ENCODE measurements around the gene NPW. TPM values are rescaled to one million over a fixed set of nuclear protein-coding genes. Genes with fewer than 3 reads are reported as not detected.

Gene NPW
- total and polyA plus RNA-seq, 2 donors (not counting 3 experiments of a cell fraction or from before 2014, with no cell fraction given) = 0.84 to 3.3 TPM

DNA sequence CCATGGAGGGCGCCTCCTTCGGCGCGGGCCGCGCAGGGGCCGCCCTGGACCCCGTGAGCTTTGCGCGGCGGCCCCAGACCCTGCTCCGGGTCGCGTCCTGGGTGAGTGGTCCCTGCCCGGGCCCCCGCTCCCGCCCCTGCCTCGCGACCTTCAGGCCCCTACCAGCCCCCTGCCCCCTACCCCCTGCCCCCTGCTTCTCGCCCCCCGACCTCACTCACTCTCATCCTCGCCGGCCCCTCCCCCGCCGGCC, 29.6 kb upstream of the NPW start:
- H3K9me3 ChIP-seq (replicated peaks; ENCODE audit: control insufficient read depth, insufficient read depth, low read length) = no peaks in the 10 kb centered on the region
- ChIA-PET CTCF (no interaction called here), POLR2A (no interaction called here)
- H3K27ac ChIP-seq (ENCODE audit: insufficient read depth, low read depth, low read length) = no peak overlapping the region
- H3K79me2 ChIP-seq (ENCODE audit: control insufficient read depth, insufficient read depth, low read length) = peaks cover 3% of the 10 kb centered on the region
- H3K9ac ChIP-seq (replicated peaks; ENCODE audit: extremely low read depth, insufficient read depth, low read length) = no peak overlapping the region
- DNase-seq (ENCODE audit: low read depth, low spot score) (no peak), FAIRE-seq (no peak)
- BruUV-seq (replicated peaks) = no TSS peak
- peaks cover 0 to 7% of the 10 kb centered on the region in 2 experiments for H3K36me3 ChIP-seq (ENCODE audit: control insufficient read depth in 2 of 2, extremely low read depth in 1 of 2, insufficient read depth in 2 of 2, low read length in 2 of 2)
- no peak overlapping the region for H3K4me2 ChIP-seq (ENCODE audit: insufficient read depth, low read length)
- intact Hi-C loops (cut with micrococcal nuclease) = no loop called here
- H4K20me1 ChIP-seq (replicated peaks; ENCODE audit: control insufficient read depth, extremely low read depth, insufficient read depth, low read length) = no peaks in the 10 kb centered on the region
- peaks cover 11% of the 10 kb centered on the region for H3K4me1 ChIP-seq (ENCODE audit: control insufficient read depth, extremely low read depth, insufficient read depth, low read length)
- dilution Hi-C loops (cut with MboI; ENCODE audit: extremely low pct_ligation_motif_present, low sequenced_read_pairs) = no loop called here
- no peaks in the 10 kb centered on the region for H3K9me1 ChIP-seq (replicated peaks; ENCODE audit: control insufficient read depth, extremely low read depth, insufficient read depth, low read length)
- TF ChIP-seq GATA2 (IDR thresholded peaks at IDR 0.05; ENCODE audit: insufficient read depth, insufficient read length, low read depth, low read length) = no peak
- TF ChIP-seq, protein P1, sequence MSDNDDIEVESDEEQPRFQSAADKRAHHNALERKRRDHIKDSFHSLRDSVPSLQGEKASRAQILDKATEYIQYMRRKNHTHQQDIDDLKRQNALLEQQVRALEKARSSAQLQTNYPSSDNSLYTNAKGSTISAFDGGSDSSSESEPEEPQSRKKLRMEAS (IDR thresholded peaks at IDR 0.05; ENCODE audit: insufficient read depth, insufficient read length) = no peak
- TF ChIP-seq POLR2AphosphoS5 (IDR thresholded peaks at IDR 0.05; ENCODE audit: insufficient read depth, low read depth, low read length) = no peak
- TF ChIP-seq FOS (IDR thresholded peaks at IDR 0.05; ENCODE audit: borderline replicate concordance, insufficient read depth, low read length) = no peak
- no peak for TF ChIP-seq POLR2A (IDR thresholded peaks at IDR 0.05; ENCODE audit: low read depth, low read length)
- no peak overlapping the region for H3K4me3 ChIP-seq (replicated peaks in 1 of 3; ENCODE audit: insufficient read depth in 1 of 3, low read depth in 1 of 3, low read length in 3 of 3)
- no peak overlapping the region for H2AFZ ChIP-seq (ENCODE audit: low read depth, low read length)
- H3K27me3 ChIP-seq (ENCODE audit: control insufficient read depth in 2 of 2, insufficient read depth in 2 of 2, low read length in 2 of 2) = peaks cover 23 to 24% of the 10 kb centered on the region in 2 experiments

DNA sequence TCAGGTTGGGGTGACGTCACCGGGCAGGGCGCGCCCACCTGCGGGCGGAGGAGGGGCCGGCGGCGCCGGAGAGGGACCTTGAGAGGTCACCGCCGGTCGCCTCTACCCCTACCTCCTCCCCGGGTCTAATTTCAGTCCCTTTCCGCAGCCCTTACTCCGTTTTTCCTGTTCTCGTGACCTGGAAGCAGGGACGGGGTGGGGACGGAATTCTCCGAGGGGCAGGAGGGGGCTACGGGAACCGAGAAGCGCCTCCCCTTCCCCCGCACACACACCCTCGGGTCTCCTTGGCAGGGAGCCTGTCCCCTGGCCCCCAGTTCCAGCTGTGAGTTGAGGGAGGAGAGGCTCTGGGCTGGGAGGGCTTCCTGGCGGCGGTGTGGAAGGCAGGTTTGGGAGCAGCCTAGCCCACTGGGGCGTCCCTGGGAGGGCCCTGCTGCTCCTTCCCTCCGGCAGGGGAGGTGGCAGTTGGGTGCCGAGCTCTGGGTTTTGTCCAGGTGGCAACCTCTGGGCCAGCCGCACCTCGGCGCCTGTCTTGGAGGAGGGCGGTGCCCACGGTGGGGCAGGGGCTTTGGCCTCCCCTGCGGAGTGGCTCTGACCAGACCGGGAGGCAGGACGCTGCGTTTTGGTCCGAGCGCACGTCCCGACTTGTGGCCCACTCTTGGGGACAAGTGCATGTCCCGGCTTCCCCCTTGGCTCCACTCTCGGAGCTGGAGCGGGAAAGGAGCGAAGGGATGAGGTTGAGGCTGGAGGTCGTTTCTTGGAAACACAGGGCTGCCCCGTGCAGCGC, 29.0 kb upstream of the NPW start:
- Histone ChIP-seq H3K4me3 (replicated peaks in 1 of 3; ENCODE audit: insufficient read depth in 1 of 3, low read depth in 1 of 3, low read length in 3 of 3) (no peak overlapping the region), H3K36me3 (ENCODE audit: control insufficient read depth in 2 of 2, extremely low read depth in 1 of 2, insufficient read depth in 2 of 2, low read length in 2 of 2) (peaks cover 0 to 7% of the 10 kb centered on the region in 2 experiments), H3K27ac (ENCODE audit: insufficient read depth, low read depth, low read length) (no peak overlapping the region), H4K20me1 (replicated peaks; ENCODE audit: control insufficient read depth, extremely low read depth, insufficient read depth, low read length) (no peaks in the 10 kb centered on the region), H3K79me2 (ENCODE audit: control insufficient read depth, insufficient read depth, low read length) (no peaks in the 10 kb centered on the region), H3K4me2 (ENCODE audit: insufficient read depth, low read length) (no peak overlapping the region), H3K4me1 (ENCODE audit: control insufficient read depth, extremely low read depth, insufficient read depth, low read length) (peaks cover 7% of the 10 kb centered on the region), H2AFZ (ENCODE audit: low read depth, low read length) (no peak overlapping the region), H3K9me1 (replicated peaks; ENCODE audit: control insufficient read depth, extremely low read depth, insufficient read depth, low read length) (no peaks in the 10 kb centered on the region), H3K9me3 (replicated peaks; ENCODE audit: control insufficient read depth, insufficient read depth, low read length) (no peaks in the 10 kb centered on the region), H3K9ac (replicated peaks; ENCODE audit: extremely low read depth, insufficient read depth, low read length) (no peak overlapping the region), H3K27me3 (ENCODE audit: control insufficient read depth in 2 of 2, insufficient read depth in 2 of 2, low read length in 2 of 2) (peaks cover 23 to 24% of the 10 kb centered on the region in 2 experiments)
- dilution Hi-C loops (cut with MboI; ENCODE audit: extremely low pct_ligation_motif_present, low sequenced_read_pairs) = no loop called here
- ChIA-PET POLR2A (no interaction called here), CTCF (interaction anchor here (2.5 to 3.9 kb wide), 2 partner anchors 12 to 150 kb away, joined by 9 to 23 read pairs; no protein-coding TSS in a partner anchor)
- no TSS peak for BruUV-seq (replicated peaks)
- DNase-seq (ENCODE audit: low read depth, low spot score) (no peak), FAIRE-seq (no peak)
- intact Hi-C loops (cut with micrococcal nuclease) = no loop called here
- no peak for TF ChIP-seq JUN (IDR thresholded peaks at IDR 0.05; ENCODE audit: borderline replicate concordance, insufficient read depth, insufficient read length, low read depth)
- TF ChIP-seq EZH2 (IDR thresholded peaks at IDR 0.05; ENCODE audit: borderline replicate concordance, low read depth, low read length, severe bottlenecking) = peak; percentile 87
- TF ChIP-seq GATA2 (IDR thresholded peaks at IDR 0.05; ENCODE audit: insufficient read depth, insufficient read length, low read depth, low read length) = no peak
- TF ChIP-seq MYC (IDR thresholded peaks at IDR 0.05; ENCODE audit: low read depth, low read length) = no peak
- TF ChIP-seq CTCF (IDR thresholded peaks at IDR 0.05; ENCODE audit: extremely low read depth in 1 of 2, insufficient read depth in 1 of 2, low read depth in 1 of 2, low read length in 2 of 2) = no peak
